SK-MEL-5 (cell line): ENCODE data around the gene AKR1D1. TPM values are rescaled to one million over a fixed set of nuclear protein-coding genes. Genes with fewer than 3 reads are reported as not detected.
A peak's percentile ranks its signal among the peaks of the same experiment; 100 is the strongest.
"Not testable (repeated sequence)": the region's sequence is repeated elsewhere in the genome, so short reads cannot be mapped to it uniquely, and the experiment has no call there.

Experiments
- DNase-seq: peaks from one replicate; pipeline ENCODE4 v3.0.0-alpha.2; 2016; ENCODE audit warnings: low read depth, low spot score
- in situ Hi-C: cut with HindIII; loops from 2 replicates; pipeline ENCODE4 v1.10.0; 2016; ENCODE audit warnings: low sequenced_read_pairs, high pct_unique_total_duplicates, low pct_unique_long_range_greater_than_20kb
- total RNA-seq: library from RNA; depleted of rRNA; stranded (reverse); fragments of >200 nt; shearing (Covaris generic); gene quantifications from 2 replicates; pipeline ENCODE4 v1.2.3, GENCODE V29; 2014

The AKR1D1 gene
- total RNA-seq, 1 experiment from 2014 or later = 0.13 TPM

GRCh38 chr7:138097064-138097741, 20.9 kb downstream of the AKR1D1 start:
- peak; percentile 65 for DNase-seq
- in situ Hi-C loops = no loop called here

- no peak for DNase-seq
- in situ Hi-C loops = no loop called here
These were observed 23.6 kb downstream of the AKR1D1 start for GRCh38 chr7:138099813-138100212.

DNA sequence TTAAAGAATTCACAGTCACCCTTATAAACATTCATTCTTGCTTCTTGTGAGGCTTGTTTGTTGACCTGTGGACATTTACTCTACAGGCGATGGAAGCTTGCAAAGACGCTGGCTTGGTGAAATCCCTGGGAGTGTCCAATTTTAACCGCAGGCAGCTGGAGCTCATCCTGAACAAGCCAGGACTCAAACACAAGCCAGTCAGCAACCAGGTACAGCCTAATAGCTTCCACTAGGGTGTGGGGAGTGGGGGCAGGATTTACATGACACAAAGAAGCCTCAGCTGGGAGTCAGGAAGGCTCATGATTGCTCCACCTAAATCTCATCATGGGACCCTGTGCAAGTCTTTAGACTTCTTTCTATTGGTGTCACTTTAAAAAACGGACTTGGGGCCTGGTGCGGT, 29.0 kb downstream of the AKR1D1 start:
- no peak for DNase-seq
- in situ Hi-C loops = no loop called here

GRCh38 chr7:138115047-138115446, 38.8 kb downstream of the AKR1D1 start:
- DNase-seq = no peak
- in situ Hi-C loops = no loop called here

DNA sequence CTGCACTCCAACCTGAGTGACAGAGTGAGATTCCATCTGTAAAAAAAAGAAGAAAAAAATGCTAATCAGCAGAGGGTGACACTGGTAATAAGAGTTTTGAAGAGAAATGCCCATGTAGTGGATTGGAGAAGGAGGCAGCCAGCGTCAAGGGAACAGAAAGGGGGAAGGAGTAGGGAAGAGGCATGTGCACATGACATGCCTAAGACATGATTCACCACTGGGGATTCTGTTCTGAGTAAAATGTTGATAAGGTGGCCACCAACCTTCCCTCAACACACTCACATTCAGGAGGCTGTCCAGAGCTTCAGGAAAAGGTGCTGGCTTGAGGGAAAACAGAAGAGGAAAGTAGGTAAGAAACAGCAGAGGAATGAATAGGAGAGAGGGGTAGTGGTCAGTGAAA, 39.9 kb downstream of the AKR1D1 start:
- in situ Hi-C loops = no loop called here
- DNase-seq = peak; percentile 49

DNA sequence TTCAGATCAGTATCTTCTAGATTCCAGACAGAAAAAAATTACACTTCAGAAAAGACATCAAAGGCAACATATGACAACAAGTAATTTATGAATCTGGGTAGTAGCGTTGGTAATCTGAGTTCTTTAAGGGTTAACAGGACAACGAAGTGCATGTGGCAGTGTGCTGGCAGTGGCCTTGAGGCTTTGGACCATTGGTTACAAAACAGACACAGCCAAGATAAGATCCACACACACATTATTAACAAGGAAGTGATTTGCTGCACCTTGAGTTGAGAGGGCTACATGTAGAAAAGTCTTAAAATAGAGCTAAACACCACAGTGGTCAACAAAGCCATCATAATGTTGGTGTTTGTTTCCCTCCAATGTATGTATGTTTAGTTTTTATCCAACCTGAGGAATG, 40.6 kb downstream of the AKR1D1 start:
- in situ Hi-C loops = no loop called here
- no peak for DNase-seq

DNA sequence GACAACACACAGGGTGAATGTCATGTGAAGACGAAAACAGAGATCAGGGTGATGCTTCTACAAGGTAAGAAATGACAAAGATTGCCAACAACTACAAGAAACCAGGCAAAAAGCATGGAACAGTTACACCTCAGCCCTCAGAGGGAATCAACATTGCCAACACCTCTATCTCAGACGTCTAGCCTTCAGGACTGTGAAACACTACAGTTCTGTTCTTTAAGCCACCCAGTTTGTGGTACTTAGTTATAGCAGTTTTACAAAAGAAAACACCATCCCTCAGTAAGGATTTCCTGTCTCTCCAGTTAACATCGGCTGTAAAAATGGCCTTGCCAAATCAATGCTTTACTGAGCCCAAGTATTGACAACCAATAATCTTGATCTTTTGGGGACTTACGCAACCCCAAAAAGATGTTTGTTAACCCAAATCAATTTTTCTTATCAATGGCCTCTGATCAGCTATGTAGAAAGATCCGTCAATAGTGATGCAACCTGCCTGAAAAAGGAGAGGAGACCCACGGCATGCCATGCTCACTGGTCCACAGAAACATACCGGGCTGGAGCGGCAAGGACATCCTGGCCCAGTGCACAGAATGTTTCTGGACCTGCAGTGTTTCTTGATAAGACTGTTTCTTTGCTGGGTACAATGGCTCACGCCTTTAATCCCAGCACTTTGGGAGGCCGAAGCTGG, 44.0 kb downstream of the AKR1D1 start:
- in situ Hi-C loops = no loop called here
- no peak for DNase-seq

- in situ Hi-C loops = no loop called here
- DNase-seq = no peak
These were observed 45.9 kb downstream of the AKR1D1 start for GRCh38 chr7:138122162-138122561.

DNA sequence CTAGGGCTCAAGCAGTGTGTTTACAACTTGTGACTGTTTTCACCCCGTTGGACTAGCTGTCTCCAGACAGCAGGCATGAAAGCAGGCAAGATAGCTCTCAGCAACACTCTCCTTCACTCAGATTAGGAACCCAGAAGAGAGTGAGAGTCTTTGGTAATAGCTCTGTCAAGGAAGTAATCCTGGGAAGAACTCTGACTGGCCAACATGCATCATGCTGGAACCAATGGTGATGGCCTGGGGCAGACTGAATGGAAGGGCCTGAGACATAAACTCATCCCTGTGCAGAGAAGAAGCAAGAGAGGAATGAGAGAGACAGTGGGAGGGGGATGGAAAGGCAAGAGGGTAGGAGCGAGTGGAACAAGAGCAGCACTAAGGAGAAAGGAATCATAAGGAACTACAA, 48.9 kb downstream of the AKR1D1 start:
- DNase-seq = no peak
- in situ Hi-C loops = no loop called here

- in situ Hi-C loops = no loop called here
- no peak for DNase-seq
These were observed 49.4 kb downstream of the AKR1D1 start for GRCh38 chr7:138125598-138126111.

- in situ Hi-C loops = no loop called here
- DNase-seq = no peak
These were observed 50.7 kb downstream of the AKR1D1 start for GRCh38 chr7:138126928-138127327.

DNA sequence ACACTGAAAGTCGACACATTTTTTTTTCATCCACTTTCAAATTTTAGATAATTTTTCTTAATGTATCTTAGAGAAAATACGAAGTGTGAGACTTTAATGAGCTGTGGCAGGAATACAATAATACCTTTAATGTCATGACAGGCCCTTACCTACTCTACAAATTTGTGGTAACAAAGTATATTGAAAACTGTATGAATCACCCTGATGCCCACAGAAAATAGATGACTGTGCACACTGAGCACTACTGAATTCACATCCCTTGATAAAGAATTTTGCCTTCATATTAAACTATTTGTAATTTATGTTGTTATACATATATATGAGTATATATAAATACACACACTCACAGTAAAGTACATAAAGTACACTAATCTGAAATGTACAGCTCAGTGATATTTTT, 51.7 kb downstream of the AKR1D1 start:
- in situ Hi-C loops = no loop called here
- no peak for DNase-seq

DNA sequence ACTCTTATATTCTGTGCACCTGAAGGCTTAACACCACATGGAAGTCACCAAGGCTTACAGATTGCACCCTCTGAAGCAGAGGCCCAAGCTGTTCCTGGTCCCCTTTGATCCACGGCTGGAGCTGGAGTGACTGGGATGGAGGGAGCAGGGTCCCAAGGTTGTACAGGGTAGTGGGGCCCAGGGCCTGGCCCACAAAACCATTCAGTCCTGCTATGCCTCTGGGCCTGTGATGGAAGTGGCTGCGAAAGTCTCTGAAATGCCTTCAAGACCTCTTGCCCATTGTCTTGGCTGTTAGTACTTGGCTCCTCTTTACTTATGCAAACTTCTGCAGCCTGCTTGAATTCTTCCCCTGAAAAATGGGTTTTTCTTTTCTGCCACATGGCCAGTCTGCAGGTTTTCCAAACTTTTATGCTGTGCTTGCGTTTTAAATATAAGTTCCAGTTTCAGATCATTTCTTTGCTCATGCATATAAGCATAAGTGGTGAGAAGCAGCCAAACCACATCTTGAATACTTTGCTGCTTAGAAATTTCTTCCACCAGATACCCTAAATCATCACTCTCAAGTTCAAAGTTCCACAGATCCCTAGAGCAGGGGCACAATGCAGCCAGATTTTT, 53.4 kb downstream of the AKR1D1 start:
- in situ Hi-C loops = no loop called here
- DNase-seq = no peak

- in situ Hi-C loops = no loop called here
- DNase-seq = no peak
These were observed 61.3 kb downstream of the AKR1D1 start for GRCh38 chr7:138137423-138138171.

- DNase-seq = no peak
- in situ Hi-C loops = no loop called here
These were observed 62.0 kb downstream of the AKR1D1 start for GRCh38 chr7:138138244-138138643.

DNA sequence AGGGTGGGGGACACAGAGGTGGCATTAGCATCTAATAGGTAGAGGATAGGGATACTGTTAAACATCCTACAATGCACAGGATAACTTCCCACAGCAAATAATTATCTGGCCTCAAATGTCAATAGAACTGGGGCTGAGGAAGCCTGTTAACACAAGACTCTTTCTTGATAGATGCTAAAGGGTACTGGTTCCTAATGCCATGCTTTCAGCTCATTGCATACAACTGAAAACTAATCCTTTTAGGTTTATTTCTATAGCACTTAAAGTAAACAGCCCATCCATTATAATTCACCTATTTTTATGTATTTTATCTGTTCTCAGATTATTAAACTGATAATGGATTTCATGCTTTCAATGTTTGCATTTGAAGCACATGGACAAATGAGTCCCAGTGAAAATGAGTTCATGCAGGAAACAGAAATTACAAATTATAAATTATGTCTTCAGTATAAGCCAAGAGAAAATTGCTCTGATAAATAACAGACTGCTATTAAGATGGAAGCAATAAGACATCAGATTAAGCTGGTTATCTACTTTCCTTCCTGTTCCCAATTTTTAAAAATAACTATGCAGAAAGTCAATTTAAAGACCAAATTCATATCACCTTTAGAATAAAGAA, 66.4 kb downstream of the AKR1D1 start:
- in situ Hi-C loops = no loop called here
- no peak for DNase-seq

DNA sequence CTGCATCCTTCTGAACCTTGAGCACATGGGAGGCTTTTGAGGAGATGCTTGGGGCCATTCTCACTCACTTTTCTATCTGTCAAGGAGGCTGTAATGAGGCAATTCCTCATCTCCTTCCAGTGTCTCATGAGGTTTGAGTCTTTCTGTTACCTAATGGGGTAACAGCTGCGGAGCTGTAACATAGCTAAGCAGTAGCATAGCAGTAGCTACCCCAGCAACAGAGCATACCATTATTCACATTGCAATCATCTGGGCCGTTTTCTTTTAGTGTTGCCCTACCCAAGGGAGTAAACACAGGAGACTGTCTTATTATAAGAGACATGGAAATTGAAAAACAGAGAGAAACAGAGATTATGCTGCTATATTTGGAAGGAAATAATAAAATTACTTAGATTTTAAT, 68.7 kb downstream of the AKR1D1 start:
- DNase-seq = no peak
- in situ Hi-C loops = no loop called here

GRCh38 chr7:138146221-138146620, 70.0 kb downstream of the AKR1D1 start:
- in situ Hi-C loops, DNase-seq: not testable (repeated sequence)
